Articular chondrocyte of knee joint (primary cell): ENCODE results near the gene KIAA1755. TPM values are rescaled to one million over a fixed set of nuclear protein-coding genes. Genes with fewer than 3 reads are reported as not detected.

ENCODE experiments used
- total RNA-seq: library from RNA; depleted of rRNA; stranded (reverse); fragments of >200 nt; gene quantifications from 2 replicates; pipeline ENCODE4 v1.2.3, GENCODE V29; 2012

The KIAA1755 gene
- total RNA-seq, result 2.0 and 3.7 TPM in 2 replicates

GRCh38 chr20:38260378-38261053 is at the start of gene KIAA1755:
Gene KIAA1755, minus strand, starts transcription at chr20:38260735. Its CDS starts 235 bp downstream, at chr20:38260500.

GRCh38 chr20:38303908-38304379 is 43.4 kb upstream of the KIAA1755 start, which contains the start of gene BPI:
Gene BPI, plus strand, starts transcription at chr20:38304156. Its CDS starts 68 bp downstream, at chr20:38304224.

GRCh38 chr20:38165089-38165965 is 95.2 kb downstream of the KIAA1755 start, which contains the start of gene TGM2:
Gene TGM2, minus strand, starts transcription at chr20:38165270. Its CDS starts 72 bp downstream, at chr20:38165198.

Other genes starting within 250 kb of the KIAA1755 start
- gene TTI1, start 227.3 kb downstream of the KIAA1755 start, total RNA-seq, result 18.0 and 20.9 TPM in 2 replicates
- gene RPRD1B, start 227.0 kb downstream of the KIAA1755 start, total RNA-seq, result 25.6 and 28.9 TPM in 2 replicates
- 19.2 and 60.4 TPM in 2 replicates for gene TGM2, start 95.5 kb downstream of the KIAA1755 start, total RNA-seq
- not detected in 2 replicates for gene BPI, start 43.4 kb upstream of the KIAA1755 start, total RNA-seq
- gene LBP, start 85.7 kb upstream of the KIAA1755 start, total RNA-seq, result 0.54 and 2.1 TPM in 2 replicates
- gene SNHG17, start 174.6 kb upstream of the KIAA1755 start, total RNA-seq, result 3.5 and 8.5 TPM in 2 replicates
- 41.4 and 42.5 TPM in 2 replicates for gene RALGAPB, start 212.1 kb upstream of the KIAA1755 start, total RNA-seq